HK-2 (cell line): ENCODE measurements around the gene CCDC88C.
"Not testable (repeated sequence)": the region's sequence is repeated elsewhere in the genome, so short reads cannot be mapped to it uniquely, and the experiment has no call there.

Experiments
- DNase-seq: peaks from one replicate; pipeline ENCODE4 v3.0.0-alpha.2; 2018; ENCODE audit not compliant: unreplicated experiment

CCDC88C gene

DNA sequence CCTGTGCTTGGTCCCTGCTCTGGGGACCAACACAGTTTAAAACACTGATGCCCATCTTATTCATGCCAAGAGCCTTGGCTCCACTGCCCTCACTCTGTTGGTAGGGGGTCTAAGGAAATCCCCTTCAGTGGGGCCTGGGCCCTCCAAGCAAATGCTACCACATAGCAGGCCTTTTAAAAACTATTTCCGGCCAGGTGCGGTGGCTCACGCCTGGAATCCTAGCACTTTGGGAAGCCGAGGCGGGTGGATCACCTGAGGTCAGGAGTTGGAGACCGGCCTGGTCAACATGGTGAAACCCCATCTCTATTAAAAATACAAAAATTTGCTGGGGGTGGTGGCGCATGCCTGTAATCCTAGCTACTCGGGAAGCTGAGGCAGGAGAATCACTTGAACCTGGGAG is 172.0 kb downstream of the CCDC88C start:
- not testable (repeated sequence) for DNase-seq

DNA sequence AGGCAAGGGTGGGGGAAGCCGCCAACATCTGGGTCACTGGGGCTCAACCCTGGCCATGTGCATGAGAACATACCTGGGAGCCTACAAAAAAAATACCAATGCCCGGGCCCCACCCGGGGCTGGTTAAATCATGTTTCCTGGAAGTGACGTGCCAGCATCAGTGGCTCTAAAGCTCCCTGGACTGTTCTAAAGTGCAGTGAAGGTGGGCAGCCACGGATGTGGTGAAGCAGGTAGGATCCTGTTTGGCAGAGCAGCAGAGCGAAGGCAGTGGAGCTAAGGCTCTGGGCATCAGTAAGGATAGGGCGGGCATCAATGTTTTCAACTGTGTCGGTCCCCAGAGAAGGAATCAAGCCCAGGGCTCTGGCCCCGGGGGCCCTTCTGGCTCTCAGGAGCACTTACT is 172.6 kb downstream of the CCDC88C start:
- DNase-seq, result no peak

DNA sequence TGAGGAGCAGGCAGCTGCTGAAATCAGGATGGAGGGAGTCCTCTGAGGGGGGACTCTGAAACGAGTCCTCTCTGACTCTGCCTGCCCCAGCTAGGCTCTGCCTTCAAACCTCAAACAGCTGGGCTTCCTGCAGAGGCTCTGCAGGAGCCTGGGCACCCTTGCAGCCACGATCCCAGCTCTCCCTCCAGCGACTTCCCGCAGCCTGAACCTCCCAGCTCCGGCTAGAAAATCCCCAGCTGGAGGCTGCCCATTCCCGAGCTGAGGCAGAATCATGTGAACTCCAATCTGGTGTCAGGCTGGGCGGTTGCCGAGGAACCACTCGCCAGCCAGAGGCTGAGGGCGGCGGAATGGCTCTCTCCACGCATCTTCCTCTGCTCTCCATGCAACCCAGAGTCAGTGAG is 173.1 kb downstream of the CCDC88C start, which contains the start of gene GPR68:
Gene GPR68 (minus strand): TSS at position 204 of the 401 bp plus-strand sequence. CDS start 9,654 bp downstream, outside the sequence.
- DNase-seq, result peak; percentile 65

DNA sequence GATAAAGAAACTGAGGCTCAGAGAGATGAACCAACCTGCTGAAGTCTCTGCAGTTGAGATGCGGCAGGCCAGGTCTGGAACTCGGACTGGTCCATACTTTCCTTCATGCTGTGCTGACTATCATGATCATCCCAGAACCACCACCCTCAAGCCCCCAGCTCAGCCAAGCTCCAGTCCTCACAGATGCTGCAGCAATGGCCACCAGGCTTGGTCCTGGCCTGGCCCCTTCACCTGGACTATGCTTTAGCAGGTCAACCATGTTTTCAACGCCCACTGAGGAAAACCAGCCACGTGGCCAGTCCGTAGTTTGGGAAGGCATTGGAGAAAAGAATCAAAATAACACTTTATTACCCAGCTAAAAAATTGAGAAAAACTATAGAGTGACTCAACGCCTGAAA is 174.5 kb downstream of the CCDC88C start:
- no peak for DNase-seq

DNA sequence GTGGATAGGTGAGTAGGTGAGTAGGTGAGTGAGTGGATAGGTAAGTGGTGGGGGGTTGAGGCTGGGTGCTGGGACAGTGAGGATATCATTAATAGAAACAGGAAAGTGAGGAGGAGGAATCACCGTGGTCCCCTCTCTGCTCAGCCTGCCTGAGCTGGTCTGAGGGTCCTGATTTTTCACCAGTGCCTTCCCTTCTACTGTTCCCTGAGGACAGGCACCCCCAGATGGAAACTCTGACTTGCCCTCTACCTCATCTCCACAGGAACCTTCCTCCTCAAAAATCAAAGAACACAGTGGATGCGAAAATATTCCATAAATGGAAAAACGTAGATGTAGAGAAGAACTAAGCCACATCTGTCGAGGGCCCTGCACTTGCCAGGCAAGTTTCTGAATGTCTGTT is 175.0 kb downstream of the CCDC88C start:
- DNase-seq, result no peak

DNA sequence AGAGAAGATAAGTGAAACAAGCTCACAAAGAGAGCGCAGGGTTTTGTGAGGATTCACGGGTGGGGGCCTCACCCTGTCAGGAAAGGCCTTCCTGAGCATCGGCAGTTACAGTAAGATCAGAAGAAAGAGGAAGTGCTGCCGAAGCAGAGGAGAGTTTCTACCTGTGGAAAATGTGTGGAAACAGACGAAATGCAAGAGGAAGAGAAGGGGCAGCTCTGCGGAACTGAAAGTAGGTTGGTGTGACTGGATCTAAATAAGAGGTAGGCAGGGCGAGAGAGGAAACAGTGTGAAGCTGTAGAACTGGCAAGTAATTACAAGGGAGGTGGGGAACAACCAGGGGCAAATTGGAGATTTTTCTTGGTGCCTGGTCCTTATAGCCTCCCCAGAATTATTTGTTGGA is 175.8 kb downstream of the CCDC88C start:
- DNase-seq, result no peak

DNA sequence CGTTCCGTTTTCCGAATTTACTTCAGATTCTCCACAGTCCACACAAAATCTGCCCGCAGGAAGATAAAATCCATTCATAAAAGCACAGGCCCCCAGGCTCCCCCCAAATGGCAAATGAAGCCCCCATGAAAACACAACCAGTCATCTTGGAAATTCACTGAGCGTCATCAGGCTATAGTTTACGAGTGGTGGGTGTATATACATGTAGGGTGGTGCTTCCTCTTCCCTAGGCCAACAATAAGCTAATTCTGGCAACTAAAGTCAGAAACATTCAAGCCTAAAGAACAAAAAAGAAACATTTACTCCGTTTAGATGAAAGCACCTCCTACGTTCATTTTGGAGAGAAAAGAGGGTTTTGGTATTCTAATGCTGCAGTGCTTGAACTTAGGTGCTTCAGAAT is 179.0 kb downstream of the CCDC88C start:
- no peak for DNase-seq

DNA sequence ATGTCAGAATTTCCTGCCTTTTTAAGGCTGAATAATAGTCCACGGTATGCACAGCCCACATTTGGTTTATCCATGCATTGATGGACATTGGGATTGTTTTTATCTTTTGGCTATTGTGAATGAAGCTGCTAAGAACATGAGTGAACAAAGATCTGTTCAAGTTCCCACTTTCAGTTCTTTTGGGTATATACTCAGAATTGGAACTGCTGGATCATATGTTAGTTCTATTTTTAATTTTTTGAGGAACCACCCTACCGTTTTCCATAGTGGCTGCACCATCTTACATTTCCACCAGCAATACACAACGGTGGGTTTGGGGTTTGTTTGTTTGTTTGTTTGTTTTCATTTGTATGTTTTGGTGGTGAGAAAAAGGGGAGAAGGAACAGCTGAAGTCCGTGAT is 179.5 kb downstream of the CCDC88C start:
- no peak for DNase-seq

DNA sequence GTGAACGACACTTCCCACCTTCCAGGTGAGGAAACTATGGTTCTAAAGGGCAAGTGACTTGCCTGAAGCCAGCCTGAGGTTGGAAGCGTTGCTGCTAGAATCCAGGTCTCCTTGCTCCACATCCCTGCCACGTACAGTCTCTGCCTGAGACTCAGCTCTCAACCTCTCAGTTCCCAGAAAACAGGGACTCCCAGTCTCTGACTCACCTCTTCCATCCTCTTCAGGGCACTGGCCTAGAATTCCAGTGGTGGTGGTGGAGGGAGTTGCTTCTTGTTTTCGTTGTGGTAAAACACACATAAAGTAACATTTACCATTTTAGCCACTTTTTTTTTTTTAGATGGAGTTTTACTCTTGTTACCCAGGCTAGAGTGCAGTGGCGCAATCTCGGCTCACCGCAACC is 180.4 kb downstream of the CCDC88C start:
- peak; percentile 18 for DNase-seq

DNA sequence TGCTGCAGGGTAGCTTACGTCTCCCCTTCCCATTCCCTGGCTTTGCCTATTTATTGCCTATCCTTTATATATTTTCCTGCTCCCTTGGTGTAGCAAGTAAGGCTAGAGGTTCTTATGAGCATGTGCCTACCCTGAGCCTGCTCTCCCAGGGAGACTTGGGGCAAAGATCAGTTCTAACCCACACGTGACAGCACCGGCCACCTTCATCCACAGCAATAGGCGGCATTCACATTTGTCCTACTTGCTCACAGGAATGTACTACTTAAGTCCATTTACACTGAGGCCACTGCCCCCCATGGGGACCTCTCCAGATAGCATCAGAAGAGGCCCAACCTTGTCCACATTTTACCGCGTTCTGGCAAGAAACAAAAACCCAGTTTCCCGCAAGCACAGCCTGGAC is 181.8 kb downstream of the CCDC88C start:
- no peak for DNase-seq

DNA sequence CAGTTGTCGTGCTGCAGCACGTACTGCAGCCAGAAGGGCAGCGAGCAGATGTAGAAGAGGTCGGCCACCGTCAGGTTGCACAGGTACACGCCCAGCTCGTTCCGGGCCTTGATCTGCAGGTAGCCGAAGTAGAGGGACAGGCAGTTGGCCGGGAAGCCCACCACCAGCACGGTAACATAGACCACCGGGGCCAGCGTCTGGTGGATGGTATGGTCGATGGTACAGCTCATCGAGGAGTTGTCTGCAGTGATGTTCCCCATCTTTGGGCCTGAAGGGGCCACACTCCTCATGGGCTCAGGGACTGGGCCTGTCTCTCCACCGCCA is 182.9 kb downstream of the CCDC88C start:
- no peak for DNase-seq

DNA sequence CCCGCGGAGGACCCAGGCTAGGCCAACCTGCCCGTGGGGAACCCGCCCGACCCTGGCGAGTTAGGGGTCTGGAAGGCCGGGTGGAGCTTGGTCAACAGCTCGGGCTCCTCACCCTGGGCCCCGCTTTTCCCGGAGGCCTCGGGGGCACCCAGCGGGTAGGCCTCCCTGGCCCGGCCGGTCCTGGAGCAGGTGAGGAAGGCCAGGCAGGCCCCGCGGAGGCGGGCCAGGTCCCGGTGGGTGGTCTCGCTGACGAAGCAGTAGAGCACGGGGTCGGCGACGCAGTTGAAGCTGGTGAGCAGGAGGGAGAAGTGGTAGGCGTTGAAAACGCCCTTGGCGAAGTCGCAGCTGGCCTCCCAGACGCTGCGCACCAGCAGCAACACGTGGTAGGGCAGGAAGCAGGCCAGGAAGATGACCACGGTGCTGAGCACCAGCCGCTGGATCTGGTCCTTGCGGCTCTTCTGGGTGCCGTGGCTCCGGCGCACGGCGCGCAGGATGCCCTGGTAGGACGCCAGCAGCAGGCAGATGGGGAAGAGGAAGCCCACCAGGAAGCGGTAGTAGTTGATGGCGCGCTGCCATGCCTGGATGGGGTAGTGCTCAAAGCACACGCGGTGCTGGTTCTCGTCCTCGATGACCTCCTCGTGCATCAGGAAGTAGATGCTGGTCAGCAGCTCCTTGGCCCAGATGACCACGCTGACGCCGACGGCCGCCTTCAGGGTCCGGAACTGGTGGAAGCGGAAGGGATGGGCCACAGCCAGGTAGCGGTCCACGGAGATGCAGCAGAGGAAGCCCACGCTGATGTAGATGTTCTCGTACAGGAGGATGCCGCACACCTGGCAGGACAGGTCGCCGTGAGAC is 183.5 kb downstream of the CCDC88C start:
- no peak for DNase-seq

DNA sequence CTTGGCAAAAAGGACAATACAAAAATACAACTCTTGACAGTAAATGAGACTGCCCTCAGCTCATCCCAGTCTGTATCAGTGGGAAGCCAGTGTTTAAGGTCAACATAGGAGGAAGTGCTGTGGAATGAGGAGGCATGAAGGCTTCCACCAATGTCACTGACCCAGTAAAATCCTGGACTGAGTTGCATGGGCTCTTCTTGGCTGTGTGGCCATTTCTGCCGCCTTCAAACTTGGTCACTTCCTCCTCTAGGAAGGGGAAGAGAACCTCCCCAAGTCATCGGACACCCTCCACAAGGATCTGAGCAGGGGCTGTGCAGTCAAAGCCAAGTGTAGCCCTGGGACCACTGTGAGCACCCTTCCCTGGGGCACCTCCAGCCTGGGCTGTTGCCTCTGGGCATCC is 185.0 kb downstream of the CCDC88C start:
- DNase-seq, result no peak

DNA sequence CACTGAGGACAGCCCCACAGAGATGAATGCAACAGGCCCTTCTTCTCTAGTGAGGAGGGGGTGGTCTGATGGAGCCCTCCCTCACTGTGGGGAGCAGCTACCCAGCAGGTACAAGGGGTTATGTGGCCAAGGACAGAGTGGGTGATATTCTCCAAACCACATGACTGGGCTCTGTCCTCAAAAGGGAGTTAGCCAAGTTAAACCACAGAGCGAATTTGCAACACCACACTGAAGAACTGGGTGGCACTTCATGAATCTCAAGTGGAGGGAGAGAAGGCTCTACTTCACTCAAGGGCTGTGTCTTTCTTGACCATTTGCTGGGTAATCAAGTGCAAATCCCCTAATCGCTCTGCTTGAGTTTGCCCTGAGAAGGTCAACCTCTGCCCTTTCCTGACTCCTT is 185.6 kb downstream of the CCDC88C start:
- DNase-seq, result no peak

DNA sequence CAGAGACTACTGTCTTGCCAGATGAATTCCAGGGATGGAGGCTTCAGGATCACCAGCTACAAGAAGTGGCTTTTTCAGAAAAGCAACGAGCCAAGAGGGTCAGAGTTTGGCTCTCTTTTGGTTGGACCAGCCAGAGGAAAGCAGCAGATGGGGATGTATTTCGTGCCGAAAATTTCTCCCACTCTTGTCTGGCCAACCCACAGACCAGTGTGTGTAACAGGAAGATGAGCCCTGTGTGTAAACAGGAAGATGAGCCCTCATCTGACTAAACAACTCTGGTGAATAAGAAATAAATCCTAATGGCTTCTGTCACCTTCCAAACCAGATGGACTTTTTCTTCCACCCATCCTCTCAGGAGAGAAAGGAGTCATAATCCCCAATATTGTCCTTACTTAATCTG is 186.2 kb downstream of the CCDC88C start:
- no peak for DNase-seq

DNA sequence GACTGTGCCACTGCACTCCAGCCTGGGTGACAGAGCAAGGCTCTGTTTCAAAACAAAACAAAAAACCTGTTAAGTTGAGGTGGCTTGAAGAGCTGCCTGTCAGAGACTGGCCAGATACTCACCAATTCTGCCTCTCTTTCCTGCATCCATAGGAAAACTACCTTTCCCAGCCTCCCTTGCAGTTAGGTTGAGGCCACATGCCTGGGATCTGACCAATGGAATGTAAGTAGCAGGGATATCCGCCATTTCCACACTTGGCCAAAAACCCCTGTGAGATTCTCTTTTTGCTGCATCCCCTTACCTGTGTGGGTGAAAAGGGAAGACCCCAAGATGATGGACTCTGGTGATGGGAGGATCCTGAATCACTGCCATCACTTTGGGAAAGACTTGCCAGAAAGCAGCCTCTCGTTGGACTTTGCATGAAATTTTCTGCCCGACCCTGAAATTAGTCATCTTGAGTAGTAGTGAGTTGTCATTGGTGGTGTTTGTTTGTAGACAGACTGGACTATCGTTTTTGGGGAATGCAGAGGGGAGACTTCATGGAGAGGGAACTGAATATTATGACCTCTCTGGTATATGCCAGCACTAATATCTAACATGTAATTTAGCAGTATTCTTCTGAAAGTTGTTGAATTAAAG is 187.1 kb downstream of the CCDC88C start:
- DNase-seq, result no peak

DNA sequence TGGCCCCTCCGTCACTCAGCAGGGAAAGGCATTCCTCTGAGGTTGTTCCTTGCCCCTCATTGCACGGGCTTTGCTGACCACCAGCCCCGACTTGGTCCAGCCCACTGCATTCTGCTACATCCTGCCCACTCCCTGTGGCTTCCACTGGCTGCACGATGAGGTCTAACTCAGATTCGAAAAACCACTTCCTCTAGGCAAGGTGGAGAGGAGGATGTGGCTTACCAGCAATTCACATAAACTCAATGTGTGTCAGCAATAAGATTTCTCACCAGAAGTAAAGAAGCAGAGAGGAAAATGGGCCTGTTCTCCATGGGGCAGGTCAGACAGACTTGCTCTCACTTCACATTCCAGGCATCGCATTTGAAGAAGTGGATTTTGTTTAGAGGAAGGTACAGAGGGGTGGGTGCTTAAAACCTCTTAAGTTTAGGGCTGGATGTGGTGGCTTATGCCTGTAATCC is 187.8 kb downstream of the CCDC88C start:
- peak; percentile 60 for DNase-seq

DNA sequence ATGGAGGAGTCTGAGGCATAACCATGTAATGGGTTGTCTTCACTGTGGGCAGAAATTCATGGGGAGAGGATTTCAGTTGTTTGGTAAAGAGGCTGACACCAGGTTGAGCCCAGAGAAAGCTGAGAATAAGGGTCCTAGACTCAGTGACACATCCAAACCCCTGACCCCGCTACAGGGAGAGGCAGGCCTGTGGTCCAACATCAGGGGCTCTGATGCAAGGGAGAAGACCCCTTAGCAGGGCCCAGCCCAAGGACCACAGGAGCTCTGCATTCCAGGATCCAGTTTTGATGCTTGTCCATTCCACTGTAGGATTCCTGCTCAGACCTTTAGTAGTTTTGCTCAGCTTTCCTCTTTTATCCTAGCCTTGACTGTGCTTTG is 188.6 kb downstream of the CCDC88C start:
- no peak for DNase-seq

DNA sequence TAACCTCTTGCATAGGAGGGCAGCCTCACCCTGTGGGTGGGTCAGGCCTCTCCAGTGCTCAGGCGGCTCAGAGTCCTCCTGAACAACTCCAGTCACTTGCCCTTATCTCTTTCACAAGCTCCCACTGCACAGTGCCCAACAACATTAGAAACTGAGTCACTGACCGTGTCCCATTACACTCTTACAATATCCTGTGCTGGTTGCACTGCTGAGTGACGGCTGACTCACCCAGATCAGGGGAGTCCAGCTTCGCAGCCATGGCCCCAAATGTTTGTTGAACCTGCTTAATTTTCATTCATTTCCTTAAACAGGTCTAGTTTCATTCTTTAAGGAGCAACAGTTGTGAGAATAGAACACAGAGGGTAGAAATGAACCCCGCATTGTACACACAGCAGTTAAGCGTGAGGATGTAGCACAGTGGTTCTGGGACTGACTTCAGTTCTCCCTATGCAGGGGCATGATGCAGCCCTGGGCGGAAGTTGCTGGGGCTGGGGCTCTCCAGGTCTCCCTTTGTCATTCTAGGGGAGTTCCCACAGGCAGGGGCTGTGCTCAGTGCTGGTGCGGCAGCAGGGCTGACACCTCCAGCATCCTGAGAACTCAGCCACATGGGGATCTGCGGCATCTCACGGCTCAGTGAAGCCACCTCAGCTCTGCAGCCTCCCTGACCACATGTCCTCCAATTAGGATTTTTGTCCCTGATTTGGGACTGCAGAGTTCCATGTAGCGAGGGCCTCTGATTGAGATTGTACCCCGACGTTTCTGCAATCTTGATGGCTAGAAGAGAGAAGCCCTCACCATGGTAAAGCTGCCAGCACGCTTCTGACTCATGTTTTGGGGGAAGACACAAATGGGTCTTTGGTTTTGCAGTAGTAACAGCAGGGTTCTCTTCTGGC is 189.3 kb downstream of the CCDC88C start:
- peak; percentile 71 for DNase-seq

DNA sequence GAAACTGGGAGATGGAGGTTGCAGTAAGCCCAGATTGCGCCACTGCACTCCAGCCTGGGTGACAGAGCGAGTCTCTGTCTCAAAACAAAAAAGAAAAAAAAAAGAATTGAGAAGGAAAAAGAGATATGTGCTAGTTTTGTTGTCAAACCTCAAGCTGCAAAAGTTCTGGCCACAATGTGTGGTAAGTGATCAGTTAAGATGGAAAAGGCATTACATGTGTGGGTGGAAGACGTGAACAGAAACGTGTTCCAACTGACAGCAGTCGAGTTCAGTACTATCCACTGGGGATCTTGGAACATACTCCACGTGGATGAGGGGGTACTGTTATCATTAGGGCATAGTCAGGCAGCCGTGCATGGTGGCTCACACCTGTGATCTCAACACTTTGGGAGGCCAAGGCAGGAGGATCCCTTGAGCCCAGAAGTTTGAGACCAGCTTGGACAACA is 190.4 kb downstream of the CCDC88C start:
- no peak for DNase-seq

DNA sequence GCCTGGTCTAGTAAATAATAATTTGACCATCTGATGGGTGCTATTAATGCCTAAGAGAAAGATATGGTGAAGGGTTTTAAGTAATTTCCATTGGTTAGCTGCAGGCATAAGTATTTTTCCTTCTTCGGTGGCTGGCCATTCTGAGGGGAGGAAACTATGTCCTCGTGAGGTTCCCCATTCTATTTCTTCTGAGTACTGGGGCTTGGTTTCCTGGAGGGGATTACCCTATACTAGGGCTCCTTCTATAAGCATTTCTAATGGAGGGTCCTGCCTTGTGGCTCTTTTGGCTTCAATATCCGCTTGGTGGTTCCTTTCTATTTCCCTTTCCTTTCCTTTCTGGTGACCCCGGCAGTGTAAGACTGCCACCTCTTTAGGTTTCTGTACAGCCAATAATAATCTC is 191.3 kb downstream of the CCDC88C start:
- not testable (repeated sequence) for DNase-seq

DNA sequence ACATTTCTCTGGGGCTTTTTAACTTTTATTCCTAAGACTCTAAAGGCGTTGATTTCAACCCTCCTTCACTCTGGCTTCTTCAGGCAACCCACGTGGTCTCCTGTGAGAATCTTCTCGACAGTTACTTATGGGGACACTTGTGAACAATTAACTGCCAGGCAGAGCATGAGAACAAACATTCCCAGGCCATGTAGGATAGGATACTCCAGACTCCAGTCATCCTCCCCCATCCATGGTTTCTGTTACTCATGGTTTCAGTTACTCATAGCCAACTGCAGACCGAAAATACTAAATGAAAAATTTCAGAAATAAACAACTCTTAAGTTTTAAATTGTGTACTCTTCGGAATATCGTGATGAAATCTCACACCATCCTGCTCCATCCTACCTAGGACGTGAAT is 192.6 kb downstream of the CCDC88C start:
- no peak for DNase-seq
